Central memory CD8-positive, alpha-beta T cell (primary cell): Measurements from ENCODE around the gene TSEN54.

Experiments used
- ATAC-seq: fragments of 150-1000 bp; cut with Tn5 transposase; replicated peaks from 2 replicates; pipeline ENCODE4 v1.10.0; 2022; ENCODE audit warnings: mild to moderate bottlenecking, moderate FRiP score, moderate number of reproducible peaks; ENCODE audit not compliant: poor library complexity, severe bottlenecking; ENCODE audit errors: extremely low read depth
- DNase-seq, 2 donors: peaks; one replicate each; pipeline ENCODE4 v3.0.0; 2021; ENCODE audit warnings: low spot score in 2 of 2
- H3K27ac Mint-ChIP-seq: one replicate; pipeline ENCODE4 v1.8.0; 2022; ENCODE audit warnings: low read depth, mild to moderate bottlenecking, moderate library complexity, mixed read lengths
- H3K27me3 Mint-ChIP-seq: one replicate; pipeline ENCODE4 v1.8.0; 2022; ENCODE audit warnings: mixed read lengths
- H3K36me3 Mint-ChIP-seq: one replicate; pipeline ENCODE4 v1.8.0; 2022; ENCODE audit warnings: mild to moderate bottlenecking, moderate library complexity, mixed read lengths; ENCODE audit not compliant: insufficient read depth
- H3K4me1 Mint-ChIP-seq: one replicate; pipeline ENCODE4 v1.8.0; 2022; ENCODE audit warnings: mixed read lengths
- H3K4me3 Mint-ChIP-seq: one replicate; pipeline ENCODE4 v1.8.0; 2022; ENCODE audit warnings: mild to moderate bottlenecking, moderate library complexity, mixed read lengths
- H3K9me3 Mint-ChIP-seq: one replicate; pipeline ENCODE4 v1.8.0; 2022; ENCODE audit warnings: mixed read lengths

Gene TSEN54

DNA sequence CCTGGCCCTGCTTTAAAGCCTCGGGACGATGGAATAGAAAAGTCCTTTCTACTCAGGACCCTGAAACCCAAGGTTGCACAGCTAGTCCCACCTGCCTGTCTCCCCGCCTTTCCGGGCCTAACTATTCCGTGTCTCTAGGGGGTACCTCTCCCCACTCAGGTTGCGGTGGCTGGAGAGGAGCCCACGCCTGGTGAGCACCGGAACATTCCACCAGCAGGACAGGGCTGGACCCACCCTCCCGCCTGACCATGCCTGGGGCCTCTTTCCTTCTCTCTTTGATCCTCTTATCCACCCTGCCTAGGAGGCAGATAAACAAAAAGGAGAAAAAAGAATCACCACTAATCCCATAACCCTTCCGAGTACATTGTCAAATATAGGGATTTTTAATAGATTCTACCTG is 20.0 kb downstream of the TSEN54 start:
- no peaks in the 10 kb centered on the region for H3K9me3 Mint-ChIP-seq
- peak overlapping the region; percentile 16 for H3K27ac Mint-ChIP-seq
- H3K27me3 Mint-ChIP-seq = no peaks in the 10 kb centered on the region
- peaks cover 41% of the 10 kb centered on the region for H3K4me1 Mint-ChIP-seq
- DNase-seq (no peak), ATAC-seq (no peak)
- H3K4me3 Mint-ChIP-seq = no peak overlapping the region
- H3K36me3 Mint-ChIP-seq = peaks cover 32% of the 10 kb centered on the region

DNA sequence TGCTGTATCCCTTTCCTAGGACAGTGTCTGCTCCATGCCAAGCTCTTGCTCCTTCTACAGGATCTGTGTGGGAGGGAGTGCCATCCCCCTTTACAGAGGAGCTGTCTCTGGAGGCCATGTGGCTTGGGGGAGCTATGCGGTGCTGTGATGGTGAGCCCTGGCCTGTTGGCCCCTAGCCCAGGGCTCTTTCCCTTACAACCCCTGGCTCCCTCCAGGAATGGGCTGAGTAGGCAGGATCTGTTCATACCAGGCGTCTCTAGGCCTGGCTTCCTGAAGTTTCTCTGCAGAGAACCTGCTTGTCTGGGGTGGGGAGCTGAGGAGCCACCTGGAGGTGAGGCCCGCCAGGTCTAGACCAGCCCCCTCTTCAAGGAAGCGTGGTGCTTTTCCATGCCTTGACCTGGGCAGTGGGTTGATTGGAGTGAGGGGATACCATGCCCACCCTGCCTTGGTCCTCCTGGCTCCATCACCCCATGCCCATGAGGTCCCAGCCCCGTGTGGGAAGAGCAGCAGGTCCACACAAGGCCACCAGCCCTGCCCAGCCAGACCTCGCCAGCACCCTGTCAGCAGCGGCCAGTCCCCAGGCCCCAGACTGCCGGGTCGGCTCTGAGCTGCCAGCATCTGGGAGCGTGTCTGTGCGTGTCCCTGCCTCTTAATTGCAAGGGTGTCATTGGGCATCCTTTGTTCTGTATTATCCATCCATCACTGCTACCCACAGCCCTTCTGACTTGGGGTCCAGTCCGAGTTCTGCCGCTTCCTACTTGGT is 23.8 kb downstream of the TSEN54 start:
- Mint-ChIP-seq H3K27ac (peak overlapping the region; percentile 79), H3K27me3 (no peaks in the 10 kb centered on the region), H3K36me3 (peaks cover 17% of the 10 kb centered on the region), H3K4me1 (peaks cover 29% of the 10 kb centered on the region), H3K9me3 (no peaks in the 10 kb centered on the region), H3K4me3 (no peak overlapping the region)
- DNase-seq (no peak), ATAC-seq (no peak)

DNA sequence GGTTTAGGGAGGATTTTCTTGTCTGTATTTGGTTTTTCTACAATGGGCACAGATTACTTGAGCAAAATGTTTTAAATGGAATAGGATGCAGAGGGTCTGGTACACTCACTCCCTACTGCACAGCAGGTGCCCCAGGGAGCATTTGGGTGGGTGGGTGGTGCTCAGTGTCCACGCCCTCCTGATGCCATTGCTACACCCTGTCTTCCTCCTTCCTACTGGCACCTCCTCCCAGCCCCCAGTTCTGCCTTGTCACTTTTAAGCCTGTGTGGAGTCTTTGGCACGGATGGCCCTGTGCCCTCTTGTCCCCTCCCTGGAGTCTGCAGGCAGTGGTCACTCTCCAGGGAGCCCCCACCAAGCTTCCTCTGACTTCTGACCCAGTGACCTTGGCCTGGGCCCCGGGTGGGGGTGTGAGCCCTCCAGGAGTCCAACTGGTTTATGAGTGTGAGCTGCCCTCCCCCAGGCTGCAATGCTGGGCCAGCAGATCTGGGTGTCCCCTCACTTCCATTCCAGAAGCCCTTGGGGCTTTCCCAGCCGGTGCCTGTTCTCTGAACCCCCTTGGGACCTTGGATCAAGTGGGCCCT is 24.7 kb downstream of the TSEN54 start:
- Mint-ChIP-seq H3K9me3 (no peaks in the 10 kb centered on the region), H3K27me3 (no peaks in the 10 kb centered on the region), H3K27ac (peak overlapping the region; percentile 79), H3K36me3 (peaks cover 17% of the 10 kb centered on the region), H3K4me3 (no peak overlapping the region), H3K4me1 (peaks cover 20% of the 10 kb centered on the region)
- no peak for ATAC-seq
- DNase-seq = no peak

DNA sequence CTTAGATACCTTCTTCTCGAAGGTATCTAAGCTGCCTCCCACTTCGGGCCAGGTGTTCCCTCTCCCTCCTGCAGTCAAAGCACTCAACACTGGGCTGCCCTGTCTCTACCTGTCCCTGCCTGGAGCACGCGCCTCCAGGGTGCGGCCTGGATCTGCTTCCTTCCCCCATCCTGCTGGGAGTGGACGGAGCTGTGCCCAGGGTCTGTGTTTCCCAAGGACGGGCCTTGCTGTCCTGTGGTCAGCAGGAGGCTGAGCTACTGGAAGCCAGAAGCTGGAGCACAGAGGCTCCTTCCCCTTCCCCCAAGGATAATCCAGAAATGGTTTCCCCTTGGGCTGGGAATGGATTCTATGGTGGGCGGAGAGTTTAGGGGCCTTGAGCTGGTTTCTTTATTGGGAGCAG is 25.9 kb downstream of the TSEN54 start:
- DNase-seq = no peak
- Mint-ChIP-seq H3K27me3 (no peaks in the 10 kb centered on the region), H3K4me3 (no peak overlapping the region), H3K27ac (no peak overlapping the region), H3K36me3 (peaks cover 14% of the 10 kb centered on the region), H3K9me3 (no peaks in the 10 kb centered on the region), H3K4me1 (peaks cover 20% of the 10 kb centered on the region)
- ATAC-seq = no peak

DNA sequence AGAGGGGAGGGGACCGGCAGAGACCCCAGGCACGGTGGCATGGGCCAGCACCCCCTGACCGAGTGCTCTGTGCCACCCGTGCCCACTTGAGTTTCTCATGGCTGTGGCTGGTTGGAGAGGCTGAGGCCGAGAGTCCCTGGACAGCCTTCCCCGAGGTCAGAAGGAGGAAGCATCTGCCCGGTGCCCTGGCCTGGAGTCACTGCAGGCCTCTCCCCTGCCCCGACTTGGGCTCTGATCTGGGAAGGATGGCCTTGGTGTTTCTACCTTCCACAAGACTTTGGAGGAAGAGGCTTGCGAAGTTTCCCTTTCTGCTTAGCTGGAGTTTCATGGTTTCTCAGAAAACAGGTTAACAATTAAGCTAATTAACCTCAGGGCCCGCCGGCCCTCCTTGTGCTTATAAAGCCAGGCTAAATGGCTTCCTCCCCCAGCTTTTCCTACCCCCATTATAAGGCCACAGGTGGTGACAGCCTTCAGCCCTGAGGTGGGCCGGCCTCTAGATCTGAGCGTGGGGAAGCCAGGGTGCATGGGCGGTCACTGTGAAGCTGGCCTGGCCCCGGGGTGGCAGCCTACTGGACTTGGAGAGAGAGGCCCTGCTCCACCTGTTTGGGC is 26.5 kb downstream of the TSEN54 start:
- no peak for ATAC-seq
- H3K27ac Mint-ChIP-seq = no peak overlapping the region
- no peak for DNase-seq

DNA sequence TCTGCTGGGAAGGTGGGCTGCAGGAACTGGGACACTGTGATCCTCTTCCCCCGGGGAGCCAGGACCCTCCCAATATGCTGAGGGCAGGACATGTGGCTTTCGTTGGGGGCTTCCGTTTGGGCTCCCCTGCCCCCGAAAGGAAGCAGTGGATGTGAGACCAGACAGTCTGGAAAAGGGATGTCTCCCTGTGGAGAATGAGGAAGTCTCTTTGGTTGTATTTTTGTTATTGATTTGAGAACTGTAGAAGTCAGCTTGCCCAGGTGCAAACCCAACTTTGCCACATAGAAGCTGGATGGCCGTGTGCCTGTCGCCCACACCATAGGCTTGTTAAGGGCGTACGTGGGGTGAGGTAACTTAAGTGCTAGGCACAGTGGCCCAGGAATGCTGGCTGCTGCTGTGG is 27.9 kb downstream of the TSEN54 start:
- no peak for DNase-seq
- no peak for ATAC-seq
- Mint-ChIP-seq H3K27ac (no peak overlapping the region), H3K4me3 (no peak overlapping the region), H3K9me3 (no peaks in the 10 kb centered on the region), H3K4me1 (peaks cover 15% of the 10 kb centered on the region), H3K36me3 (peaks cover 12% of the 10 kb centered on the region), H3K27me3 (no peaks in the 10 kb centered on the region)

More for the DNA sequence above, 26.5 kb downstream of the TSEN54 start:
- Mint-ChIP-seq H3K4me3 (no peak overlapping the region), H3K27me3 (no peaks in the 10 kb centered on the region), H3K4me1 (peaks cover 20% of the 10 kb centered on the region), H3K36me3 (peaks cover 14% of the 10 kb centered on the region), H3K9me3 (no peaks in the 10 kb centered on the region)

DNA sequence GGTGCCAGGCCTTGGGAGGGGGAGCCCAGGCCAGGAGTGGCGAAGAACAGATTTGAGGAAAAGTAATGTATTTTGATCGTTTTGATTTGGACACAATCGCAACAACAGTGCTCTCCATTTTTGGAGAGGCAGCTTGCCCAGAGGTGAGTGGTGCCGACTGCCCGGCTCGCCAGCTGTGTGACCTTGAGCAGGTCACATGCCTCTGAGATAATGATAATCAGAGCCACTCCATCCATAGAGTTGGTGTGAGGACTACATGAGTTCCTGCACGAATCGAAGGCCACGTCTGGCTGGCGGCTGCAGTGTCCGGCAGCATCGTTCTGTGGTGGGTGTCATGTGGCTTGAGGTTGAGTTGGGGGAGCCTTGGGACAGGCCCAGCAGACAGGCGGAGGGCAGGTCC is 29.9 kb downstream of the TSEN54 start:
- no peak for DNase-seq
- ATAC-seq = no peak
- Mint-ChIP-seq H3K4me1 (peaks cover 7% of the 10 kb centered on the region), H3K27ac (no peak overlapping the region), H3K27me3 (no peaks in the 10 kb centered on the region), H3K36me3 (peaks cover 4% of the 10 kb centered on the region), H3K4me3 (no peak overlapping the region), H3K9me3 (no peaks in the 10 kb centered on the region)

DNA sequence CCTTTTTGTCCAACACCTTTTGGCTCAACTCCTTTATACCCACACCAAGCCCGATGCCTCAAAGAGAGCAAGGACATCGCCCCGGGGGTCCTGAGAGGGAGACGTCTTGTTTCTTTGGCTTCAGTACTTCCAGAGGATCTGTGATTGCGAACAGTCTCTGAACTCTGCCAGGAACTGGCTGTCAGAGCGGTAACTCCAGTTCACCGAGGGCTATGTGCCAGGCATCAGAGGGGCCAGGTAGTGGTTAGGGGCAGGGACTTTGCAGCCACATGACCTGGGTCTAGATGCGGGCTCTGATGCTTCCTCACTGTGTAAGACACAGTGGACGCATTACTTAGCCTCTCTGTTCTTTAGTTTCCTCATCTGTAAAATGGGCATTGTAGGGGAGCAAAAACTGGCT is 30.8 kb downstream of the TSEN54 start:
- ATAC-seq (no peak), DNase-seq (no peak)
- H3K4me1 Mint-ChIP-seq = peaks cover 4% of the 10 kb centered on the region
- H3K27ac Mint-ChIP-seq = no peak overlapping the region
- H3K27me3 Mint-ChIP-seq = no peaks in the 10 kb centered on the region
- H3K4me3 Mint-ChIP-seq = no peak overlapping the region
- H3K9me3 Mint-ChIP-seq = no peaks in the 10 kb centered on the region
- H3K36me3 Mint-ChIP-seq = peaks cover 2% of the 10 kb centered on the region

DNA sequence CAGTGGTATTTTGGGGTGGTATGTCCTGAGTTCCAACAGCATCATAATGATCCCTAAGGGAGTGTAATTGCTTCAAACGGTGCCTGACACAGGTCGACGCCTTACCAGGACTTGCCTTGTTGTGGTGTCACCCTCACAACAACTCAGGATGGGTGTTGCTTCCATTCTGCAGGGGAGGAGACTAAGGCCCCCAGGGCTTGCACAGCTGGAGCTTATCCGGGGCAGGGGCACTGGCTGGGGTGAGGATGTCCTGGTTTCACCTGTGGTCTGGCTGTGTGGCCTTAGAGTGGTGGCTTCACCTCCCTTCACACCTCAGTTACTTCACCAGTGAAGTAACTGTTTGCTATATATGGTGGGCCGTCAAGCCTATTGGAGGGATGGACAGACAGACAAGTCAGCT is 32.5 kb downstream of the TSEN54 start:
- no peak for DNase-seq

DNA sequence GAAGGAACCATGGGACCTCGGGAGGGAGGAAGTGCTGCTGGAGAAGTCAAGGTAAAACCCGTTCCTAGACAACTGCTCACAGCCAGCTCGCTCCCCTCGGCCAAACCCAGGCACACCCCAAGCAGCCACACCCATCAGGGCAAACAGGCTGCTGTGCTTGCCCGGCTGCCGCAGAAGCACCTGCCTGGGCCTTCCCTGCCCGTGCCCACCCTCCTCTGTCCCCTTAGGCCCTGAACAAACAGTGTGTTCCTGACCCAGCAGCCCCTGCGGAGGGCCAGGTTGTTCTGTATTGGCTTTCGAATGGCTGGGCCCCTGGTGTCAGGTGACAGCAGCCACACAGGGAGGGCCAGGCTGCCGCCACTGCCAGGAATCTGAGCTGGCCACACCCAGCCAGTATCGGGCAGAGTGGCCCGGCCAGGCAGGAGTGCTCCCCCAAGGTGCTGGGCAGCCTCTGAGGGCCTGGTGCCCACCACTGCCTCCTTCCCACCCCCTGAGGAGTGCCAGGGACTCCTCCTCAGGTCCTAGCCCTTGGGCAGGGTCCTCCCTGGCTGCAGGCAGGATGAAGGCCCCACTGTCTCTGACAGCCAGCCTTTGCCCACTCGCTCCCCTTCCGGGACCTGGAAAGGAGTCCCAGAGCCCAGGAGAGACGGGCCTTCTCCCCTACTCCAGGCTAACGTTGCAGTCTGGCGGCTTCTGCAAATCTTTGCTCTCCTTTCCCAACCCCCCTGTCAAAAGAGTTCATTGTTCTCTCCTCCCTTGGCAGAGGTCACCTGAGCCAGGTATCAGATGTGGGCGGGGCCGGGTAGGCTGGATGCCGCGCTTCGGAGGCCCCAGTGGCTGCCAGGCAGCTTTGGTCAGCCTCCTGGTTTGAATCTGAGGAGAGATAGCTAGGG is 33.2 kb downstream of the TSEN54 start:
- no peak for ATAC-seq

More for the DNA sequence above, 32.5 kb downstream of the TSEN54 start:
- Mint-ChIP-seq H3K27me3 (no peaks in the 10 kb centered on the region), H3K27ac (no peak overlapping the region), H3K9me3 (no peaks in the 10 kb centered on the region), H3K4me3 (no peak overlapping the region), H3K36me3 (peaks cover 2% of the 10 kb centered on the region), H3K4me1 (no peaks in the 10 kb centered on the region)
- ATAC-seq = no peak

DNA sequence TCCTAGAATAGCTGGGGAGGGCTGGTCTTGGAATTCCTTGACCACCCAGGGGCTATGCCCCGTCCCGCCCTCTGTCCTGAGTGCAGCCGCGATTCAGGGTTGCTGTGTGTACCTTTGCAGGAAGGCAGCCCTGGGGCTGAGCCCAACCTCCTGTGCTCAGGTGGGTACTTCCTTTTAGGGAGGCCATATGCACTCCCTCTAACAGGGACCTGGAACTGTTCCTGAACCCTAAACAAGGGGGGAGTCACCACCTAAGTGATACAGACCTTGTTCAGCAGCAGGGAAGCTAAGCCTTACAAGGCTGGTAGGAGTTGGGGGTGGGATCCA is 33.8 kb downstream of the TSEN54 start:
- no peaks in the 10 kb centered on the region for H3K27me3 Mint-ChIP-seq
- H3K9me3 Mint-ChIP-seq = no peaks in the 10 kb centered on the region
- H3K4me3 Mint-ChIP-seq = no peak overlapping the region
- no peaks in the 10 kb centered on the region for H3K4me1 Mint-ChIP-seq
- H3K36me3 Mint-ChIP-seq = peaks cover 4% of the 10 kb centered on the region
- ATAC-seq (no peak), DNase-seq (no peak)
- no peak overlapping the region for H3K27ac Mint-ChIP-seq

More for the DNA sequence above, 33.2 kb downstream of the TSEN54 start:
- Mint-ChIP-seq H3K4me3 (no peak overlapping the region), H3K9me3 (no peaks in the 10 kb centered on the region), H3K36me3 (peaks cover 2% of the 10 kb centered on the region), H3K4me1 (no peaks in the 10 kb centered on the region), H3K27me3 (no peaks in the 10 kb centered on the region), H3K27ac (no peak overlapping the region)
- no peak for DNase-seq

DNA sequence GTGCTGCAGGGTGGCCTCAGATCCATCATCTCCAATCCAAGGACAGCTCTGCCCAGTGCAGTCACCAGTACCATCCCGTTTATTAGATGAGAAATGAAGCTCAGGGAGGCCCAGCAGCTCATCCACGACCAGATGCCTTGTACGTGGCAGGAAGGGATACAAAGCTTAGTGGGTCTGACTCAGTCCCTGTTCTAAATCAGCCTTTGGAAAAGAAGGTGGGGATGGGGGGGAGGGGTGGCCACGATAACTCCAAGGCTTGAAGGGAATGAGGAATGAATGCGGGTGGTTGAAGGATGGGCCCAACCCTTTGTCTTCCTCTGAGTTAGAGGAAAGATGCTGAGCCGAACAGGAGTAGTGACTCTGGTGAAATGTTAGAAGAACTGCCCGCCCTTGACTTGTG is 34.9 kb downstream of the TSEN54 start:
- Mint-ChIP-seq H3K9me3 (no peaks in the 10 kb centered on the region), H3K36me3 (peaks cover 4% of the 10 kb centered on the region), H3K27ac (no peak overlapping the region), H3K4me1 (no peaks in the 10 kb centered on the region), H3K4me3 (no peak overlapping the region), H3K27me3 (no peaks in the 10 kb centered on the region)
- DNase-seq (no peak), ATAC-seq (no peak)
